ENCODE measurements around the gene CHST13.

The CHST13 gene

DNA sequence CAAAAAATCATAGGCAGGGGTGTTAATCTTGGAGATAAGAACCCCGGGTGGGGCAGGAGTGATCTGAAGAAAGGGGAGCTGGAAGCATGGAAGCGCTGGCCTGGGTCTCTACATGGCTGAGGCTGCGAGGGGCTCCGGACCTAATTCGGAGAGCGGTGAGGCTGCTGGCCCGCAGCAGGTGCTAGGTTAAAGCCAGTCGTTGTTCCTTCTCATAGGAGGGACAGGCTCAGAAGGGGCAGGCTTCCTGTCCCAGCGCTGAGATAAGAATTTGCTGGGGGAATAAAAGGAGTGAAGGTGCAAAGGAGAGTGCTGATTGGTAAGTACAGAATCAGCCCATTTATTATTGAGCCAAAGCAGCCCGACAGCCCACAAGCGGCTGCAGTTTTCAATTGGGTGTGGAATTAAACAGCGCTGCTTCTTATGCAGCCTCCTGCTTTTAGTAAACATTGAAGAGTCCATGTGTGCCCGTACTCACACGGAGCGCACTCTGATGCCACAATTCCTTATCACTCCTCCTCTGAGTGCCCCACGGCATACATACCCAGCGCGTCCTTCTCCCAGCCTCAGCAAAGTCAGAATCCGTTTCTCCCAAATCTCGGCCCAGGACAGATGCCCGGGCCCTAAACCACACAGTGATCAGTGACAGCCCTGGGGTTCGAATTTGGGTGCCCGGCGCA is 17.1 kb downstream of the CHST13 start:
- peak overlapping the region; percentile 21 for H4K91ac ChIP-seq (ENCODE audit: low read length)
- no peak overlapping the region for H3K4ac ChIP-seq (ENCODE audit: low read depth in 1 of 2, low read length in 2 of 2)
- 80% methylated on average over 24 of the region's 24 CpGs for WGBS
- H3K18ac ChIP-seq (ENCODE audit: low read depth in 1 of 2, low read length in 2 of 2) = no peak overlapping the region
- H3K4me1 ChIP-seq (ENCODE audit: control insufficient read depth, insufficient read depth, low read depth, low read length) = peaks cover 24% of the 10 kb centered on the region
- no peak overlapping the region for H3K4me2 ChIP-seq (ENCODE audit: low read length, poor library complexity, severe bottlenecking)
- no peaks in the 10 kb centered on the region for H3K79me1 ChIP-seq (replicated peaks; ENCODE audit: low read length, poor library complexity, severe bottlenecking)
- H2BK15ac ChIP-seq (ENCODE audit: low read depth, poor library complexity, severe bottlenecking) = peak overlapping the region; percentile 20
- no peaks in the 10 kb centered on the region for H3K36me3 ChIP-seq (ENCODE audit: control insufficient read depth in 1 of 2, insufficient read depth in 2 of 2, low read depth in 1 of 2, low read length in 2 of 2)
- no peak overlapping the region for H3K27ac ChIP-seq (ENCODE audit: low read length, poor library complexity, severe bottlenecking)
- no peak overlapping the region for H2BK12ac ChIP-seq (ENCODE audit: low read length in 2 of 2)
- H4K8ac ChIP-seq (ENCODE audit: low read length) = peak overlapping the region; percentile 38
- peak overlapping the region; percentile 59 for H3K9ac ChIP-seq (ENCODE audit: low read length)
- no peak overlapping the region for H2BK120ac ChIP-seq (ENCODE audit: low read depth, low read length)
- peak overlapping the region; percentile 41 for H2AK5ac ChIP-seq (ENCODE audit: low read length, severe bottlenecking)
- H3K23ac ChIP-seq (ENCODE audit: low read length in 2 of 2) = no peak overlapping the region
- peaks cover 11 to 52% of the 10 kb centered on the region in 2 experiments for H3K27me3 ChIP-seq (ENCODE audit: control insufficient read depth in 1 of 2, insufficient read depth in 1 of 2, low read length in 2 of 2)
- no peak for DNase-seq
- no peaks in the 10 kb centered on the region for H3K9me3 ChIP-seq (ENCODE audit: control insufficient read depth, low read length)
- no peak overlapping the region for H3K14ac ChIP-seq (ENCODE audit: low read length in 2 of 2)
- H2AFZ ChIP-seq (ENCODE audit: low read depth, low read length) = no peak overlapping the region
- no peak overlapping the region for H3K4me3 ChIP-seq (ENCODE audit: insufficient read depth in 1 of 2, low read depth in 1 of 2, low read length in 2 of 2)
- no peak overlapping the region for H2BK5ac ChIP-seq (ENCODE audit: low read depth, low read length, poor library complexity, severe bottlenecking)

DNA sequence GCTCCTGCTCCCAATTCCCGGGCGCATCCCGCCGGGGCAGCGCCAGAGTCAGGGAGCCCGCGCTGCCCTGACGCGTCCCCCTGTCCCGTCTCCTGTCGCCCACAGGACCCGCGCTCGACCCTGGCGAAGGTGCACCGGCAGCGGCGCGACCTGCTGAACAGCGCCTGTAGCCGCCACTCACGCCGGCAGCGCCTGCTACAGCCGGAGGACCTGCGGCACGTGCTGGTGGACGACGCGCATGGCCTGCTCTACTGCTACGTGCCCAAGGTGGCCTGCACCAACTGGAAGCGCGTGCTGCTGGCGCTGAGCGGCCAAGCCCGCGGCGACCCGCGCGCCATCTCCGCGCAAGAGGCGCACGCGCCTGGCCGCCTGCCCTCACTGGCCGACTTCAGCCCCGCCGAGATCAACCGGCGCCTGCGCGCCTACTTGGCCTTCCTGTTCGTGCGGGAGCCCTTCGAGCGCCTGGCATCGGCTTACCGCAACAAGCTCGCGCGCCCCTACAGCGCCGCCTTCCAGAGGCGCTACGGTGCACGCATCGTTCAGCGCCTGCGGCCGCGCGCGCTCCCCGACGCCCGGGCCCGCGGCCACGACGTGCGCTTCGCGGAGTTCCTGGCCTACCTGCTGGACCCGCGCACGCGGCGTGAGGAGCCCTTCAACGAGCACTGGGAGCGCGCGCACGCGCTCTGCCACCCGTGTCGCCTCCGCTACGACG is 17.8 kb downstream of the CHST13 start:
- H2AK5ac ChIP-seq (ENCODE audit: low read length, severe bottlenecking) = no peak overlapping the region
- H3K4me3 ChIP-seq (ENCODE audit: insufficient read depth in 1 of 2, low read depth in 1 of 2, low read length in 2 of 2) = no peak overlapping the region
- H3K14ac ChIP-seq (ENCODE audit: low read length in 2 of 2) = peak overlapping the region in 1 of 2 experiments; percentile 35
- H3K4me1 ChIP-seq (ENCODE audit: control insufficient read depth, insufficient read depth, low read depth, low read length) = peaks cover 24% of the 10 kb centered on the region
- H3K27me3 ChIP-seq (ENCODE audit: control insufficient read depth in 1 of 2, insufficient read depth in 1 of 2, low read length in 2 of 2) = peaks cover 12 to 52% of the 10 kb centered on the region in 2 experiments
- WGBS = 95% methylated on average over 101 of the region's 101 CpGs
- no peak overlapping the region for H3K4me2 ChIP-seq (ENCODE audit: low read length, poor library complexity, severe bottlenecking)
- H3K9me3 ChIP-seq (ENCODE audit: control insufficient read depth, low read length) = no peaks in the 10 kb centered on the region
- H2BK12ac ChIP-seq (ENCODE audit: low read length in 2 of 2) = peak overlapping the region in 1 of 2 experiments; percentile 15
- no peak overlapping the region for H2BK5ac ChIP-seq (ENCODE audit: low read depth, low read length, poor library complexity, severe bottlenecking)
- H2BK120ac ChIP-seq (ENCODE audit: low read depth, low read length) = no peak overlapping the region
- no peak overlapping the region for H3K23ac ChIP-seq (ENCODE audit: low read length in 2 of 2)
- no peaks in the 10 kb centered on the region for H3K36me3 ChIP-seq (ENCODE audit: control insufficient read depth in 1 of 2, insufficient read depth in 2 of 2, low read depth in 1 of 2, low read length in 2 of 2)
- H2BK15ac ChIP-seq (ENCODE audit: low read depth, poor library complexity, severe bottlenecking) = no peak overlapping the region
- no peaks in the 10 kb centered on the region for H3K79me1 ChIP-seq (replicated peaks; ENCODE audit: low read length, poor library complexity, severe bottlenecking)
- H4K91ac ChIP-seq (ENCODE audit: low read length) = no peak overlapping the region
- no peak overlapping the region for H2AFZ ChIP-seq (ENCODE audit: low read depth, low read length)
- no peak overlapping the region for H3K9ac ChIP-seq (ENCODE audit: low read length)
- H3K4ac ChIP-seq (ENCODE audit: low read depth in 1 of 2, low read length in 2 of 2) = no peak overlapping the region
- H3K27ac ChIP-seq (ENCODE audit: low read length, poor library complexity, severe bottlenecking) = no peak overlapping the region
- peak overlapping the region in 1 of 2 experiments; percentile 54 for H3K18ac ChIP-seq (ENCODE audit: low read depth in 1 of 2, low read length in 2 of 2)
- no peak overlapping the region for H4K8ac ChIP-seq (ENCODE audit: low read length)
- DNase-seq = no peak

DNA sequence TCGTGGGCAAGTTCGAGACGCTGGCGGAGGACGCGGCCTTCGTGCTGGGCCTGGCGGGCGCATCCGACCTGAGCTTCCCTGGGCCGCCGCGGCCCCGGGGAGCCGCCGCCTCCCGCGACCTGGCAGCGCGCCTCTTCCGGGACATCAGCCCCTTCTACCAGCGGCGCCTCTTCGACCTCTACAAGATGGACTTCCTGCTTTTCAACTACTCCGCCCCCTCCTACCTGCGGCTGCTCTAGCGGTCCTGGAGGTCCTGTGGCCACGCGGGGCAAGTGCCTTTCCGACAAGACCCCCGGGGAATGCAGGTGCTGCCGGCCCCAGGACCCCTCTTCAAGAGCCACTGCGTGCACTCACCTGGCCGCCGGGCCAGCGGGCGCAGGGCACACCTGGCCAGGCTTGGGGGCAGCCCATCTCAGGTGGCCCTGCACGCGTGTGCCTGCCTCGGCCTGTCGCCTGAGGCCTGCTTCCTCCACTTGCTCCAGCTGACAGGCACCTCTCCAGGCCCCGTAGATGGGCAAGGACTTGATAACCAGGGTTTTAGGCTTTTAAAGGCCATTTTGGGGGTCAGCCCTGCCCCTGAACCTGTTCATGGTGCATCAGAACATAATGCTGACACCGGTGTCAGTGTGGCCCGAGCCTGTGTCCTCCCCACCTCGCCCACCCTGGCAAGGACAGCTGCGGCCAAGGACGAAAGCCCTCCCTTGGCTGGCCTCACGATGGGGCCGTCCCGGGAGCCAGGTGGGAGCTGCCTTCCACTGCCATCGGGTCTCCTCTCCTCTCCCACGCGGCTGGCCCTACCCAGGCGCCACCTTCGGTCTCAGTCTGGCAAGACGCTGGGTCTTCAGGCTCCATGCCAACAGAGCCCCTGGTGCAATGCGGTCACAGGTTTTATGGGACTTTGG is 18.6 kb downstream of the CHST13 start:
- H3K14ac ChIP-seq (ENCODE audit: low read length in 2 of 2) = no peak overlapping the region
- H2BK15ac ChIP-seq (ENCODE audit: low read depth, poor library complexity, severe bottlenecking) = no peak overlapping the region
- no peak overlapping the region for H4K91ac ChIP-seq (ENCODE audit: low read length)
- no peak overlapping the region for H2BK5ac ChIP-seq (ENCODE audit: low read depth, low read length, poor library complexity, severe bottlenecking)
- WGBS = 95% methylated on average over 57 of the region's 57 CpGs
- peak overlapping the region; percentile 22 for H4K8ac ChIP-seq (ENCODE audit: low read length)
- H2BK12ac ChIP-seq (ENCODE audit: low read length in 2 of 2) = no peak overlapping the region
- H2BK120ac ChIP-seq (ENCODE audit: low read depth, low read length) = no peak overlapping the region
- no peaks in the 10 kb centered on the region for H3K79me1 ChIP-seq (replicated peaks; ENCODE audit: low read length, poor library complexity, severe bottlenecking)
- no peak overlapping the region for H2AK5ac ChIP-seq (ENCODE audit: low read length, severe bottlenecking)
- H3K18ac ChIP-seq (ENCODE audit: low read depth in 1 of 2, low read length in 2 of 2) = no peak overlapping the region
- H3K4me3 ChIP-seq (ENCODE audit: insufficient read depth in 1 of 2, low read depth in 1 of 2, low read length in 2 of 2) = no peak overlapping the region
- H3K27me3 ChIP-seq (ENCODE audit: control insufficient read depth in 1 of 2, insufficient read depth in 1 of 2, low read length in 2 of 2) = peaks cover 20 to 49% of the 10 kb centered on the region in 2 experiments
- DNase-seq = no peak
- no peak overlapping the region for H3K4ac ChIP-seq (ENCODE audit: low read depth in 1 of 2, low read length in 2 of 2)
- no peak overlapping the region for H3K4me2 ChIP-seq (ENCODE audit: low read length, poor library complexity, severe bottlenecking)
- no peak overlapping the region for H3K23ac ChIP-seq (ENCODE audit: low read length in 2 of 2)
- no peak overlapping the region for H3K27ac ChIP-seq (ENCODE audit: low read length, poor library complexity, severe bottlenecking)
- H3K4me1 ChIP-seq (ENCODE audit: control insufficient read depth, insufficient read depth, low read depth, low read length) = peaks cover 24% of the 10 kb centered on the region
- H3K36me3 ChIP-seq (ENCODE audit: control insufficient read depth in 1 of 2, insufficient read depth in 2 of 2, low read depth in 1 of 2, low read length in 2 of 2) = no peaks in the 10 kb centered on the region
- H2AFZ ChIP-seq (ENCODE audit: low read depth, low read length) = no peak overlapping the region
- H3K9me3 ChIP-seq (ENCODE audit: control insufficient read depth, low read length) = no peaks in the 10 kb centered on the region
- no peak overlapping the region for H3K9ac ChIP-seq (ENCODE audit: low read length)

Data from mesenchymal stem cell (in vitro differentiated cells and primary cell).